Left kidney (tissue), 1 donor: ENCODE results near the gene NRM. TPM values are rescaled to one million over a fixed set of nuclear protein-coding genes. Genes with fewer than 3 reads are reported as not detected.

Source experiments
- polyA plus RNA-seq: library from polyadenylated mRNA; unstranded; fragments of 120-200 nt; gene quantifications from one replicate; pipeline ENCODE4 v1.2.1, GENCODE V29; 2013; ENCODE audit not compliant: insufficient read length

The NRM gene
- polyA plus RNA-seq, 1 donor: 38.1 TPM

Other genes starting within 250 kb of the NRM start
- gene HLA-E, start 201.5 kb downstream of the NRM start, polyA plus RNA-seq: 85.1 TPM
- 98.1 TPM for gene GNL1, start 134.5 kb downstream of the NRM start, polyA plus RNA-seq
- gene PRR3, start 133.7 kb downstream of the NRM start, polyA plus RNA-seq: 40.2 TPM
- 76.0 TPM for gene ABCF1, start 119.5 kb downstream of the NRM start, polyA plus RNA-seq
- 57.8 TPM for gene PPP1R10, start 73.7 kb downstream of the NRM start, polyA plus RNA-seq
- gene MRPS18B, start 73.1 kb downstream of the NRM start, polyA plus RNA-seq: 55.8 TPM
- 60.6 TPM for gene ATAT1, start 64.1 kb downstream of the NRM start, polyA plus RNA-seq
- gene C6orf136, start 43.9 kb downstream of the NRM start, polyA plus RNA-seq: 24.1 TPM
- gene DHX16, start 18.0 kb downstream of the NRM start, polyA plus RNA-seq: 56.9 TPM
- gene PPP1R18, start 4.3 kb downstream of the NRM start, polyA plus RNA-seq: 36.9 TPM
- 53.0 TPM for gene MDC1, start 26.3 kb upstream of the NRM start, polyA plus RNA-seq
- gene TUBB, start 29.4 kb upstream of the NRM start, polyA plus RNA-seq: 1,353 TPM
- gene FLOT1, start 51.7 kb upstream of the NRM start, polyA plus RNA-seq: 136 TPM
- gene IER3, start 53.6 kb upstream of the NRM start, polyA plus RNA-seq: 15.2 TPM
- gene DDR1, start 193.5 kb upstream of the NRM start, polyA plus RNA-seq: 167 TPM
- 45.4 TPM for gene GTF2H4, start 217.2 kb upstream of the NRM start, polyA plus RNA-seq
- 52.6 TPM for gene VARS2, start 223.3 kb upstream of the NRM start, polyA plus RNA-seq
- gene SFTA2, start 241.2 kb upstream of the NRM start, polyA plus RNA-seq: 0.76 TPM
- gene MUCL3, start 250.0 kb upstream of the NRM start, polyA plus RNA-seq: 0.10 TPM